ENCODE measurements around the gene DIPK1B. TPM values are rescaled to one million over a fixed set of nuclear protein-coding genes. Genes with fewer than 3 reads are reported as not detected.

The DIPK1B gene
- total RNA-seq, 2 donors from 2014 or later: 7.1 to 8.3 TPM

- DNase-seq (ENCODE audit: low spot score): peak; percentile 37
- intact Hi-C loops (cut with DNase I): no loop called here
Observed at GRCh38 chr9:136759001-136759400, 46.6 kb downstream of the DIPK1B start.

GRCh38 chr9:136759436-136760325 lies 47.3 kb downstream of the DIPK1B start:
- peak; percentile 64 for DNase-seq (ENCODE audit: low spot score)

DNA sequence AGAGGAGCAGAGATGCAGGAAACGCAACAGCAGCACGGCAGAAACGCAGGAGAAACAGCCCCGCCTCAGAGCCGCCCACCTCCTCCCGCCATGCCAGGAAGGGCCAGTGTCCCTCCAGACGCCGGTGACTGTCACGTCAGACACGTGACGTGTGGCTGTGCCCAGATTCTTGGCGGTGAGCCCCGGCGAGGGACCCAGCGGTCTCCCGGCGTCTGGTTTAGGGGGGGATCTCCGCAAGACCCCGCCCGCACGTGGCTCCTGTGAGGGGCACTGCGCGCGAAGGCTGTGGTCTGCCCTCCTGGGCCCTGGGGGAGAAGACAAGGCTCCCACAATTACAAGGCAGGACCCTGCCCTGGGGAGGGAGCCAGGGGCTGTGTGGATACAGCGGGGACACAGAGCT lies 48.1 kb downstream of the DIPK1B start:
- DNase-seq (ENCODE audit: low spot score): peak; percentile 67
- intact Hi-C loops (cut with DNase I): loop anchor here in 1 of 2 donors (10.0 kb wide), 1 partner anchor 586 kb away; no protein-coding TSS in a partner anchor

More at GRCh38 chr9:136759436-136760325, 47.3 kb downstream of the DIPK1B start:
- intact Hi-C loops (cut with DNase I): loop anchor here in 1 of 2 donors (10.0 kb wide), 1 partner anchor 585 kb away; no protein-coding TSS in a partner anchor

GRCh38 chr9:136760834-136761544 lies 48.6 kb downstream of the DIPK1B start:
- DNase-seq (ENCODE audit: low spot score): peak; percentile 85
- intact Hi-C loops (cut with DNase I): loop anchor here in 1 of 2 donors (10.0 kb wide), 1 partner anchor 586 kb away; no protein-coding TSS in a partner anchor

DNA sequence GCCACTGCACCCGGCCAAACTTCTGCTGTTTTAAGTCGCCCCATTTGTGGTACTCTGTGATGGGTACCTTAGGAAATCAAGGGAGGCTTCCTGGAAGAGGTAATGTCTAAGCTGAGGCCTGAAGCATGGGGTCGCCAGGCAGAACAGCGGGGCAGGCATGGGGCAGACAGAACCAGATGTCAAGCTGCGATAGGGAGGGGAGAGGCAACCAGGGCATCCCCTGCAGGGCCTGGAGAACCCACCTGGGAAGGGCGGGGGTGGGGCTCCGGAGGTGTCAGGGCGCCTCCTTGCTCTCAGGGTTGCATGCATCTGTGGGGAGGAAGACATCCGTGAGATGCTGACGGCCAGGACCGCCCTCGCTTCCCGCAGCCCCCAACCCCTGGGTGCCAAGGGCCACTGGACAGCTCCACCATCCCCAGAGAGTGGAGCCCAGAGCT lies 49.2 kb downstream of the DIPK1B start:
- intact Hi-C loops (cut with DNase I): loop anchor here in 1 of 2 donors (10.0 kb wide), 1 partner anchor 587 kb away; no protein-coding TSS in a partner anchor
- DNase-seq (ENCODE audit: low spot score): peak; percentile 55

- intact Hi-C loops (cut with DNase I): loop anchor here in 1 of 2 donors (10.0 kb wide), 1 partner anchor 587 kb away; no protein-coding TSS in a partner anchor
- DNase-seq (ENCODE audit: low spot score): peak; percentile 52
Observed at GRCh38 chr9:136762221-136762691, 49.9 kb downstream of the DIPK1B start.

DNA sequence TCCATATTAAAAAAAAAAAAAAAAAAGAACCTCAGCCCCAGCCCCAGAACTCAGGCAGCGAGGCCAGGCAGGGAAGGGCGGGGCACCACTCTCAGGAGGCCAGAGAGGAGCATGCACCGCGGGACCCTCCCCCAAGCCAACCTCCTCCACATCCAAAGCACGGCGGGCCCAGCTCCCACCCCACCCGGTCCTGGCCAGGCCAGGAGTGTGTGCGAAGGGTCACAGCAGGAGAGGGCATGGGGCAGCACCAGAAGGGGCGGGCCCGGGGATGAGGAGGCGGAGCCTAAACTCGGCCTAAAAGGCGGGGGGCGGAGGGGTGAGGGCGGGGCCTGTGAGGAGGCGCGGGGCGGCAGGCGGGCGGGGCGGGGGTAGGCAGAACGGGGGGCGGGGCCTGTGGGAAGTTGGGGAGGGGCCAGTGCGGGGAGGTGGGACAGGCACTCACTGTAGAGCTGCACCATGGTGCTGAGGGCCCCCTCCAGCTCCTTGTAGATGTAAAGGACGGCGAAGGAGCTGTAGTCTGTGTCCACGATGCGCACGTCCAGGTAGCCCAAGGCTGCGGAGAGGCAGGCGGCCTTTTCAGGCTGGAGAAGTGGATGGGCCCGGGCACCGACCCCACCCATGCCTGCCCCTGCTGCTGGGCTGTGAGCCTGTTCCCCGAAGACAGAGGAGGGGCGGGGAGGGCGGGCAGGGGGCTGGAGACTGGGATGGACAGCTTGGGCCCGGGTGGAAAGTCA lies 50.7 kb downstream of the DIPK1B start:
- peak; percentile 81 for DNase-seq (ENCODE audit: low spot score)
- intact Hi-C loops (cut with DNase I): loop anchor here in 1 of 2 donors (10.0 kb wide), 1 partner anchor 588 kb away; no protein-coding TSS in a partner anchor

DNA sequence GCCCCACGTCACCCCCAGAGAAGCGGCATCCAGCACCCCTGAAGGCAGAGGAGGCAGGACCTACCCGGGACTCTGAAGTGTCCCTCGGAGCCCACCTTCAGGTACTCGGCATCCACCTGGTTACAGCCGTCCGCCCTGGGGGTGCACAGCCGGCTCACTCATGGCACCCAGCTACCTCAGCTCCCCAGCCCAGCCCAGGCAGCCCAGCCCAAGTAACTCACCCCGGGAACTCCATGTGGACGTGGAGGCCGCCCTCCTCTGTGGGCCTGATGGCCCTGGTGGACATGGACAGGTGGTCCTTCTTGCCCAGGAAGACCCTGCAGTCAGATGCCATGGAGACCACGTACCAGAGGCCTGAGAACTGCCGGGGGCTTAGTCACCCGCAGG lies 51.3 kb downstream of the DIPK1B start:
- intact Hi-C loops (cut with DNase I): loop anchor here in 1 of 2 donors (10.0 kb wide), 1 partner anchor 589 kb away; no protein-coding TSS in a partner anchor
- peak; percentile 80 for DNase-seq (ENCODE audit: low spot score)

DNA sequence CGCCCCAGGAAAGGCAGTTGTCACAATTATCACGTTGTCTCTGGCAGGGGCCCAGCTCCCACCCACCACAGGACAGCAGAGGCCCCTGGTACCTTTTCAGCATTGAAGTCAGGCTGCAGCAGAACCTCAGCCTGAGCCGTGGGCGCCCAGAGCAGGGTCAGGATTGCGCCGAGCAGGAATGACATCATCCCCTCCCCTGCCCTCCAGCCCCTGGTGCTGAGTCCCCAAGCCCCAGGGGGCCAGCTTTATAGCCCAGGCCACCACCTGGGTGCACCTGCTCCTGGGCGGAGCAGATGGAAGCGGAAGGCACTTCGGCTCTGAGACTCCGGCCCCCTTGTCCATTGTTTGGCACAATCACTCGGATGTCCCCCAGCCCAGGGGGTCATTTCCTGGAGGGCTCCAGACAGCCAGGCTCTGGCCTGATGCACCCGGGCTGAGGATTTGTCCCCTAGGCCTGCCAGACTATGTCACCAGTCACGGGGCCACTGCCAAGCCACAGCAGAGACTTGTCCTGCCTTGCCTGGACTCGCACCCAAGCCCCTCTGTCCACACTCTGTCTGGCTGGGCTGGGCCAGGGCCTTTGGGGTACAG lies 52.0 kb downstream of the DIPK1B start, which contains the start of gene LCN15:
TSS of gene LCN15 (minus strand) at position 218 of the 591 bp plus-strand sequence. CDS start at position 188, 30 bp downstream.
- DNase-seq (ENCODE audit: low spot score): peak; percentile 48
- intact Hi-C loops (cut with DNase I): loop anchor here in 1 of 2 donors (10.0 kb wide), 1 partner anchor 590 kb away; no protein-coding TSS in a partner anchor

- intact Hi-C loops (cut with DNase I): loop anchor here in 1 of 2 donors (10.0 kb wide), 1 partner anchor 590 kb away; no protein-coding TSS in a partner anchor
- DNase-seq (ENCODE audit: low spot score): peak; percentile 82
Observed at GRCh38 chr9:136765041-136765440, 52.7 kb downstream of the DIPK1B start.

DNA sequence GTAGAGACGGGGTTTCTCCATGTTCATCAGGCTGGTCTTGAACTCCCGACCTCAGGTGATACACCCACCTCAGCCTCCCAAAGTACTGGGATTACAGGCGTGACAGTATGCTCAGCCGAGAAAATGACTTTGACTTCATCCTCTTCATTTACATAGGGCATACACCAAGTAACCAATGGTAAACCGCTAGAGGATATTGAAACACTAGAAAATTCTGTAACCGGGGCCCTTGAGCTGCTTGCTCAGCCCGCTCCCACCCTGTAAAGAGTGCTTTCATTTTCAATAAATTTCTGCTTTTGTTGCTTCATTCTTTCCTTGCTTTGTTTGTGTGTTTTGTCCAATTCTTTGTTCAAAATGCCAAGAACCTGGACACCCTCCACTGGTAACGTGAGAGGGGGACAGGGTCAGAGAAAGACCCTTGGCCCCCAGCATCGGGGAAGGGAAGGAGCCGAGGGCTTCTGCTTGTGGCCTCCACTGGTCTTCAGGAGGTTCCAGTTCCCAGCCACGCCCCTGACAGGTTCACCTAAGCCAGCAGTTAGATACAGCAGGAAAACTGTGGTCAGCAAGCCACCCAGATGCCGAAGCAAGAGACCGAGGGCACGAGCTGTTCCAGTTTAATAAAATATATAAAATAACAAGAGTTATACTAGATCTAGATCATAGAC lies 53.5 kb downstream of the DIPK1B start:
- peak; percentile 25 for DNase-seq (ENCODE audit: low spot score)
- intact Hi-C loops (cut with DNase I): loop anchor here in 1 of 2 donors (10.0 kb wide), 1 partner anchor 591 kb away; no protein-coding TSS in a partner anchor

DNA sequence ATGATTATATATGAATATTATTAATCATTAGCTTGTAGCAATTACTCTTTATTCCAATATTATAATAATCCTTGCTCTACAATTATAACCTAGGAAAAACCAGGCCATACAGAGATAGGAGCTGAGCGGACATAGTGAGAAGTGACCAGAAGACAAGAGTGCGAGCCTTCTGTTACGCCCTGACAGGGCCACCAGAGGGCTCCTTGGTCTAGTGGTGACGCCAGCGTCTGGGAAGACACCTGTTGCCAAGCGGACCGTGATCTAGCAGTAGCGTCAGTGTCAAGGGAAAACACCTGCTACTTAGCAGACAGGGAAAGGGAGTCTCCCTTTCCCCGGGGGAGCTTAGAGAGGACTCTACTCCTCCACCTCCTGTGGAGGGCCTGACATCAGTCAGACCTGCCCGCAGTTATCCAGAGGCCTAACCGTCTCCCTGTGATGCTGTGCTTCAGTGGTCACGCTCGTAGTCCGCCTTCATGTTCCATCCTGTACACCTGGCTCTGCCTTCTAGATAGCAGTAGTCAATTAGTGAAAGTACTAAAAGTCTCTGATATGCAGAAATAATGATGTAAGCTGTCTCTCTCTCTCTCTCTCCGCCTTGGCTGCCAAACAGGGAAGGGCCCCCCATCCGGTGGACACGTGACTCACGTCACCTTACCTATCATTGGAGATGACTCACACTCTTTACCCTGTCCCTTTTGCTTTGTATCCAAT lies 54.2 kb downstream of the DIPK1B start:
- intact Hi-C loops (cut with DNase I): loop anchor here in 1 of 2 donors (10.0 kb wide), 1 partner anchor 592 kb away; no protein-coding TSS in a partner anchor
- peak; percentile 68 for DNase-seq (ENCODE audit: low spot score)

DNA sequence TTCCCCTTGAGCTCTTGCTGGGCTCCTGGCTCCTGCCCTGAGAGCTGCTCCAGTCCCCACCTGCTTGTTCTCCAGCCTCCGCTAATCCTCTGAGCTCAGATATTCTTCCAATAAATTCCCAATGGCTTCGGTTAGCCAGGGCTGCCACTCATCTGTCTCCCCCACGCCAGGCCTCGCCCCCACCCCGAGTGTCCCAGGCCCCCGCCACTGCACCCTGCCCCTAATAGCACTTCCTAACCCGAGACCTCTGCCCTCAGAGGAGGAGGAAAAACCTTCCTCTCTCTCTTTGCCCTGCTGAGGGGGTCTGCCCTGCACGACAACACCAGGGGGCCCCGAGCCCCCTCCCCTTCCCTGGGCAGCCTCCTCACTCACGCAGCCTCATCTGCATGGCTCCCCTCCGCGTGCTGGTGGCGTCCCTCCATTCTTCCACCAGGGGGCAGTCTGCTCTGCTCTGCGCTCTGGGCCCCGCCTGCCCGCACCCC lies 57.4 kb downstream of the DIPK1B start:
- DNase-seq (ENCODE audit: low spot score): peak; percentile 76
- intact Hi-C loops (cut with DNase I): loop anchor here in 1 of 2 donors (1.0 to 10.0 kb wide), 2 partner anchors 24 to 595 kb away; no protein-coding TSS in a partner anchor

GRCh38 chr9:136771907-136772415 lies 59.6 kb downstream of the DIPK1B start:
- DNase-seq (ENCODE audit: low spot score): peak; percentile 38
- intact Hi-C loops (cut with DNase I): no loop called here

- DNase-seq (ENCODE audit: low spot score): peak; percentile 80
- intact Hi-C loops (cut with DNase I): no loop called here
Observed at GRCh38 chr9:136773386-136774044, 61.1 kb downstream of the DIPK1B start.

All from posterior vena cava (tissue), 2 donors.